Breast epithelium (tissue), 4 donors: Measurements from ENCODE around the gene PIK3R1. TPM values are rescaled to one million over a fixed set of nuclear protein-coding genes. Genes with fewer than 3 reads are reported as not detected.

Source experiments
- DNase-seq, 2 donors: peaks; one replicate each; pipeline ENCODE4 v3.0.0-alpha.2; 2019; ENCODE audit warnings: low spot score in 2 of 2
- H3K27ac ChIP-seq, 2 donors: fragments of 200-600 bp; sonication (generic) in 1 of 2; one replicate each; pipeline ENCODE4 v1.5.1; 2016 to 2019; ENCODE audit warnings: mild to moderate bottlenecking in 1 of 2
- H3K27me3 ChIP-seq, 2 donors: fragments of 200-600 bp; sonication (generic) in 1 of 2; one replicate each; pipeline versions ENCODE4 v1.5.1 to v1.6.0; 2017 to 2019; ENCODE audit warnings: control low read depth in 1 of 2, mild to moderate bottlenecking in 1 of 2
- H3K36me3 ChIP-seq: fragments of 200-600 bp; one replicate; pipeline ENCODE4 v1.5.1; 2019
- H3K4me1 ChIP-seq, 2 donors: fragments of 200-600 bp; sonication (generic); one replicate each; pipeline ENCODE4 v1.5.1; 2016 to 2019; ENCODE audit warnings: control low read depth in 1 of 2
- H3K4me3 ChIP-seq, 3 donors: fragments of 200-600 bp; sonication (generic); 1 replicate in 2 of 3; 2 replicates in 1 of 3; pipeline ENCODE4 v1.5.1; 2016 to 2019; ENCODE audit warnings: mild to moderate bottlenecking in 3 of 3, moderate library complexity in 2 of 3
- H3K9me3 ChIP-seq, 2 donors: fragments of 200-600 bp; sonication (generic) in 1 of 2; one replicate each; pipeline ENCODE4 v1.5.1; 2016 to 2019; ENCODE audit warnings: control low read depth in 1 of 2
- POLR2A ChIP-seq: fragments of 450-650 bp; IDR thresholded peaks from one replicate; pipeline ENCODE4 v1.6.1; 2016; ENCODE audit warnings: antibody characterized with exemption, mild to moderate bottlenecking, moderate library complexity
- POLR2AphosphoS5 ChIP-seq, 3 donors: sonication (generic); formaldehyde crosslinking; IDR thresholded peaks; one replicate each; pipeline ENCODE4 v1.6.1; 2017; ENCODE audit warnings: antibody characterized with exemption in 3 of 3
- intact Hi-C: fragments of 100-400 bp; cut with DNase I; formaldehyde crosslinking; loops from one replicate; pipeline ENCODE4 v1.15.1; 2023; ENCODE audit warnings: low total_unique reads
- total RNA-seq, 3 donors: library from RNA; depleted of rRNA; stranded (reverse); fragments of >200 nt; gene quantifications; one replicate each; pipeline ENCODE4 v1.1.0, GENCODE V29; 2016
- TF ChIP-seq, protein P1 (sequence below), 3 donors: fragments of 450-650 bp; IDR thresholded peaks; one replicate each; pipeline ENCODE4 v1.5.1; 2016 to 2017; ENCODE audit warnings: antibody characterized with exemption in 3 of 3, mild to moderate bottlenecking in 3 of 3, moderate library complexity in 3 of 3

The PIK3R1 gene
- total RNA-seq, 3 donors from 2014 or later, result 193 to 429 (median 275) TPM

DNA sequence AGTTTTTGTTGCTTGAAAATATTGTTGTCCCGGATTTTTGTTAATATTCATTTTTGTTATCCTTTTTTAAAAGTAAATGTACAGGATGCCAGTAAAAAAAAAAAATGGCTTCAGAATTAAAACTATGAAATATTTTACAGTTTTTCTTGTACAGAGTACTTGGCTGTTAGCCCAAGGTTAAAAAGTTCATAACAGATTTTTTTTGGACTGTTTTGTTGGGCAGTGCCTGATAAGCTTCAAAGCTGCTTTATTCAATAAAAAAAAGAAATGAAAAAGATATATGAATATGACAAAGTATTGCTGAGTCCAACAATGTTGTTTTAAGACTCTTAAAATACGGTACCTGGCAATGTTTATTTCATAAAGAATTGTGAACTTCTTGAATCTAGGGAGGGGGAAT is 82.9 kb downstream of the PIK3R1 start:
- intact Hi-C loops, result no loop called here
- Histone ChIP-seq H3K4me3 (no peak overlapping the region), H3K9me3 (no peaks in the 10 kb centered on the region), H3K27ac (peak overlapping the region in 1 of 2 donors; percentile 36), H3K27me3 (no peaks in the 10 kb centered on the region), H3K36me3 (no peaks in the 10 kb centered on the region), H3K4me1 (peaks cover 0 to 5% of the 10 kb centered on the region in 2 donors)
- no peak for DNase-seq
- TF ChIP-seq POLR2A (no peak), POLR2AphosphoS5 (IDR thresholded peaks at IDR 0.05) (no peak)
- TF ChIP-seq, protein P1, sequence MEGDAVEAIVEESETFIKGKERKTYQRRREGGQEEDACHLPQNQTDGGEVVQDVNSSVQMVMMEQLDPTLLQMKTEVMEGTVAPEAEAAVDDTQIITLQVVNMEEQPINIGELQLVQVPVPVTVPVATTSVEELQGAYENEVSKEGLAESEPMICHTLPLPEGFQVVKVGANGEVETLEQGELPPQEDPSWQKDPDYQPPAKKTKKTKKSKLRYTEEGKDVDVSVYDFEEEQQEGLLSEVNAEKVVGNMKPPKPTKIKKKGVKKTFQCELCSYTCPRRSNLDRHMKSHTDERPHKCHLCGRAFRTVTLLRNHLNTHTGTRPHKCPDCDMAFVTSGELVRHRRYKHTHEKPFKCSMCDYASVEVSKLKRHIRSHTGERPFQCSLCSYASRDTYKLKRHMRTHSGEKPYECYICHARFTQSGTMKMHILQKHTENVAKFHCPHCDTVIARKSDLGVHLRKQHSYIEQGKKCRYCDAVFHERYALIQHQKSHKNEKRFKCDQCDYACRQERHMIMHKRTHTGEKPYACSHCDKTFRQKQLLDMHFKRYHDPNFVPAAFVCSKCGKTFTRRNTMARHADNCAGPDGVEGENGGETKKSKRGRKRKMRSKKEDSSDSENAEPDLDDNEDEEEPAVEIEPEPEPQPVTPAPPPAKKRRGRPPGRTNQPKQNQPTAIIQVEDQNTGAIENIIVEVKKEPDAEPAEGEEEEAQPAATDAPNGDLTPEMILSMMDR (IDR thresholded peaks at IDR 0.05), result no peak

DNA sequence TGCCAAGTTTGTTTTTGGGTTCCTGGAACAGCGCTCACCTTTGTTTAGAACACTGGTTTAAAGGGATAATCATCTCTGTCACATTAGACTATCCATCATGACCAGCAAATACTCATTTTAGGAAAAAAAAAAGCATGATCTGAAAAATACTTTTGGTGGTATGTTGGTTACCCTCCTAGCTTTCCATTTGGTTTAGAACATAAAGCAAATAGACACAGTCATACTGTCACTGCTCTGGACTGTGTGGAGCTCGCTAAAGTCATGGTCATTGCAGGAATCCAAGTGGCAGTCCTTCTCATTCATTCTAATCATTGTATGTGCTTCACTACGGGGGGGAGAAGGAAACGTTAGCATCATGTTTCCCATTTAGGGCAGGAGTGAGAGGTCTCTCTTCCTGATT is 83.5 kb downstream of the PIK3R1 start:
- peak overlapping the region in 1 of 2 donors; percentile 36 for H3K27ac ChIP-seq
- no peaks in the 10 kb centered on the region for H3K36me3 ChIP-seq
- intact Hi-C loops, result no loop called here

DNA sequence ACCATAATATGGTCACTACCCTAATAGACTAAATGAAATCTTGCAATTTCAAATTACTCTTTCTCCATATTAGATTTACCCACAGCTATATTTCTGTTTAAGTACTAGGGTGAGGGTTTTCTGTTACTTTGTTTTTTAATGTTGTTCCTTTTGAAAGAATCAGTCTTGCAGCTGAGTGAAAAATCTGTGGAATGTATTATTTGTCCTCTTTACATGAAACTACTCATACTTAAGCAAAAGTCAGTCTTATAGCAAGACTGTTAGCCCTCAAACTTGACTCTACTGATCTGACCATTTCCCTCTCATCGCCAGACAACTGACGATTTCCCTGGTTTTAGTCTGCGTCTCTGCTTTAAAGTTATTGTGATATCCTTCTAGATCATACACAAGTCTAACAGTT is 84.0 kb downstream of the PIK3R1 start:
- peaks cover 0 to 5% of the 10 kb centered on the region in 2 donors for H3K4me1 ChIP-seq
- H3K4me3 ChIP-seq, result no peak overlapping the region
- intact Hi-C loops, result no loop called here
- no peaks in the 10 kb centered on the region for H3K9me3 ChIP-seq
- TF ChIP-seq POLR2A, result no peak
- no peak for TF ChIP-seq POLR2AphosphoS5 (IDR thresholded peaks at IDR 0.05)
- TF ChIP-seq, protein P1 (IDR thresholded peaks at IDR 0.05), result no peak
- H3K27me3 ChIP-seq, result no peaks in the 10 kb centered on the region
- H3K36me3 ChIP-seq, result no peaks in the 10 kb centered on the region
- no peak for DNase-seq
- peak overlapping the region in 1 of 2 donors; percentile 36 for H3K27ac ChIP-seq

More for the DNA sequence above, 83.5 kb downstream of the PIK3R1 start:
- no peak for DNase-seq
- TF ChIP-seq POLR2AphosphoS5 (IDR thresholded peaks at IDR 0.05), result no peak
- TF ChIP-seq, protein P1 (IDR thresholded peaks at IDR 0.05), result no peak
- H3K27me3 ChIP-seq, result no peaks in the 10 kb centered on the region
- H3K9me3 ChIP-seq, result no peaks in the 10 kb centered on the region
- peaks cover 0 to 5% of the 10 kb centered on the region in 2 donors for H3K4me1 ChIP-seq
- no peak overlapping the region for H3K4me3 ChIP-seq

DNA sequence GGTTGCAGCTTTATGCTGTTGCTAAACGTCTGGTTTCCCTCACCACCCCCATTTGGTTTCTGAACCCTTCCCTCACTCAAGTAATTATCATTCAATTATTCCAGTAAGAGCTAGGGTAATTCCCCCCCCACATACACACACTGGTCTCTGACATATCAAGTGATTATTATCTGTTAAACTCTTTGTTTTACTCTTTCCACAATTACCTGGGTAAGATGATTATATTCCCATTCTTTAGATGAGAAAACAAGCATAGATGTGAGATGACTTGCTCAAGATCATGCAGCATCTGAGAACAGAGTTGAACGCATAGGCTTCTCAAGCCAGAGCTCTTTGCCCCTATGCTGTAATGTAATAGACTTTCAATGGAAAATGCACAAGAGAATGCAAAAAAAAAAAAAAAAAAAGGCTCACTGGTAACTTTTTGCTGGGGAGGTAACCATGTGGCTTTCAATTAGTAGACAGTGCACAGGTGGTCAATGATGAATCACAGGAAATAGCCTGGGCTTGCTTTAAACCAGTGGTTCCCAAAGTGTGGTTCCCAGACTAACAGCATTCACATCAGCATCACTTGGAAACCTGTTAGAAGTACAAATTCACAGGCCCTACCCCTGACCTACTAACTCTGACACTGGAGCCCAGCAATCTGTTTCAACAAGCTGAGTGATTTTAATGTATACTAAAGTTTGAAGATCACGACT is 87.6 kb downstream of the PIK3R1 start:
- no peaks in the 10 kb centered on the region for H3K36me3 ChIP-seq
- no peak overlapping the region for H3K4me3 ChIP-seq
- H3K27ac ChIP-seq, result peak overlapping the region in 1 of 2 donors; percentile 64
- DNase-seq, result no peak
- H3K9me3 ChIP-seq, result no peaks in the 10 kb centered on the region
- intact Hi-C loops, result loop anchor here (5.0 kb wide), 1 partner anchor 534 kb away; no protein-coding TSS in a partner anchor
- TF ChIP-seq, protein P1 (IDR thresholded peaks at IDR 0.05), result no peak
- no peak for TF ChIP-seq POLR2A
- TF ChIP-seq POLR2AphosphoS5 (IDR thresholded peaks at IDR 0.05), result no peak
- H3K27me3 ChIP-seq, result no peaks in the 10 kb centered on the region
- no peaks in the 10 kb centered on the region for H3K4me1 ChIP-seq

DNA sequence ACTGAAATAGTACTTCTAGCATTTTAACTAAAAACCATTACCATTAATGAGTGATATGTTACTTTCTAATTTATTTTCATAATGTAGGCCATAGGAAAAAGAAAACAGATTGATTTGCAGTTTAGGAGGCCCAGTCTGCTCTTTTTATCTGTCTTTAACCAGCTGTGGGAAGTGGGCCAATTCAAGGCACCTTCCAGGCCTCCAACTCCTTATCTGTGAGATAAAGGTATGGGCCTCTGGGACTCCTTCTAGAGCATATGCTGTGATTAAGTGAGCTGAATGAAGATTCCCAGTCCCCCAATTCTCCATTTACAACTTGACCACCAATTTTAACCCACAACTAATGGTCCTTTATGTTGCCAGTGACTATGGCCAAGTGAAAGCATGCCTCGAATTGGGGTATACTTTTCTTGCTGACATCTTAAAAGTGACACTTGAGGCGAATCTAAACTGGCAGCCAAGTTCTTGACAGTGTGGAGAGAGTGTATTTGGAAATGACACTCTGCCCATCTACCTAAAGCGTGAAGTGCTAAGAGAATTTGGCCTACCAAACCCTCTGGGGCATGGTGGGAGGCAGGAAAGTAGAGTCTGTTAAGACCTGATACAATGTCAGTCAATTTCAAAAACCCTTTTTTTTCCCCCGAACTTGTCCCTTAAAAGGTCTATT is 88.3 kb downstream of the PIK3R1 start:
- no peak for DNase-seq
- no peaks in the 10 kb centered on the region for H3K27me3 ChIP-seq
- no peak for TF ChIP-seq POLR2AphosphoS5 (IDR thresholded peaks at IDR 0.05)
- no peak for TF ChIP-seq POLR2A
- TF ChIP-seq, protein P1 (IDR thresholded peaks at IDR 0.05), result no peak
- H3K27ac ChIP-seq, result peak overlapping the region in 1 of 2 donors; percentile 64
- no peaks in the 10 kb centered on the region for H3K9me3 ChIP-seq
- intact Hi-C loops, result loop anchor here (5.0 kb wide), 1 partner anchor 533 kb away; no protein-coding TSS in a partner anchor
- H3K4me3 ChIP-seq, result no peak overlapping the region
- no peaks in the 10 kb centered on the region for H3K4me1 ChIP-seq
- H3K36me3 ChIP-seq, result no peaks in the 10 kb centered on the region
